ENCODE results near the gene CTNNAL1.
"Not testable (repeated sequence)": the region's sequence is repeated elsewhere in the genome, so short reads cannot be mapped to it uniquely, and the experiment has no call there.

The CTNNAL1 gene

DNA sequence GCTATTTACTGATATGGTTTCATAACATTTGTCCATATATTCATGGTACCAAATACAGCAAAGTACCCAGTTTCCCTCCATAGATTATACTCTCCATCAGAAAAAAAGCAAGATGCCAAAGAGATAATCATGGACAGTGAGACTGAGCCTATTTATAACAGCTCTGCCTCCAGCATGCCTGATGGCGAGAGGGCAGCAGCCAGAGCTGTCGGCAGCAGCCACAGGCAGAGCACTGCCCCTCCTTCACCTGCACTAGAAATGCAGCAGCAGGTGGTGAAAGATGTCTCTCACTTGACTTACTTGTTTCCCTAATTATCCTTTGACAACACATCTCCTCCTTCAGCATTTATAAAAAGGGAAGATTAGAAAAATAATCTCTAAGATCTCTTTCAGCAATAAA, 32.4 kb downstream of the CTNNAL1 start:
- DNase-seq = no peak

DNA sequence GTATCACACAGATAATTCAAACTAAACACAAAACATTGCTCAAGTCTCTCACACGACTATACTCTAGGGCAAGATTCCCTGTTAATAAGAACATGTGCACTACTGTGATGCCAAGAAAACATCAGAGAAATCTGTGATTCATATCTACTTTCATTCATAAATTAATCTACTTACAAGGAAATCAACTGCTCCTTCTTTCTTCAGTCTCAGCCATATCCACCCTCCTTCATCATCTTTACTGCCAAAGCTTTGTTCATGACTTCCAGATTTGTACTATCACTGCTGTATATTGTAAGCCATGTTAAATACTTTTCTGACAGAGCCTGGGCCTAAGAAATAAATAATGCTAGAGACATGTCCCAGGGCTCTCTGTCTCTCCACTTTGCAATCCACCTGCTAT, 35.1 kb downstream of the CTNNAL1 start:
- DNase-seq = no peak

DNA sequence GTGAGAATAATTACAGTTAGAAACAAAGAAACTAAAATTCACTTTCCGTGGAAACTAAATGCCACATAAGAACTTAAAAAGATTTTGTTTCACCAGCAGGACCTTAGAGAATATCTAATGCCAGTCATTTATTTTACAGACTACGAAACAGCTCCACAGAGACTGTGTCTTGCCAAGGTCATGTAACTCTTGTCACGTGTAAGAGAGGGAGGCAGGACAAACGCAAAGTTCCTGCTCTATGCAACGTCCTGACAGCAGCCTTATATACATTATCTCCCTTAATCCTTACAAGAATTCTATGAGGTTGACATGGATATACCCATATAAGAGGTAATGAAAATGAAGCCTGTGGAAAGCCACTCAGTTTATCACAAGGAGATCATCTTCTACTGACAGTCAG, 39.4 kb downstream of the CTNNAL1 start:
- DNase-seq = no peak

DNA sequence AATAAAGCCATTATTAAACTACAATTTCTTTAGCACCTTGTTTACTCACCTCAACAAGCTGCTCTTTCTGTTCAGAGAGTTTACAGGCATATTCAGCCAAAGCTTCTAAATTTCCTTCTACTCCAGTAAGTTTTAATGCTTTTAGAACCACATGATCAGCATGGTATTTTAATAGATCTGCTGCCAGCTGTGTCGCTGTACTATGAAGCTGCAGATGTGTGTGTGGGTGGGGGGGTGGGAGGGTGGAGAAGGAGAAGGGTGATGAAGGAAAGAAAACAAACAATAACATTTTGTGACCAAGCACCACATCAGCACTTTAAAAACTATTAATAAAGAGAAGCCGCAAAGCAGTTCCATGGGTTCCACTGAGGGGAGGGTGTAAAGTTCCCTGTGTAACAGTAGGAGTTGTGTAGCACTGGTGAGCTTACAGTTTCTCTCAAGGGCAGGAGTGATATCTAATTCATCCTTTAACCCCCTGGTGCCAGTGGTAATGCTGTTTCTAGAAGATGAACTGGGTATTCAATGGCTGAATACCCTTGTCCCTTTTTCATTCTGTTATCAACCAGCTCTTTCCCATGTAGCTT, 40.6 kb downstream of the CTNNAL1 start:
- no peak for DNase-seq

DNA sequence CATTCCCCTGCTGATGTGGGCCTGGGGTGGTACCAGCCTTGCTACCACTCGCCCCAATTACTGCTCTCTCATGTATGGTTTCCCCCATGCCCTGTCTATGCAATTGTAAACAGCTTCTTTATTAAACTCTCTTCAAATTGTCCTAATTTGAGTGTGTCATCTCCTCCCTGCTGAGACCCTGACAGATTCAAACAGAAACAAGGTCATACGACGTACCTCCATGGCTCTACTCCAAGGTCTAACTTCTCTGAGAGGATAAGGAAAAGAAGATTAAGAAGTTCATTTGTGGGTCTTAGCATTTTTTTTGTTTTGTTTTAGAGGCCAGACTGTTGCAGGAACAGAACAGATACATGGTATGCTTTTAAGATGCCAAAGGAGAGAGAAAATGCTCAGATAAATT, 41.1 kb downstream of the CTNNAL1 start:
- DNase-seq = no peak

DNA sequence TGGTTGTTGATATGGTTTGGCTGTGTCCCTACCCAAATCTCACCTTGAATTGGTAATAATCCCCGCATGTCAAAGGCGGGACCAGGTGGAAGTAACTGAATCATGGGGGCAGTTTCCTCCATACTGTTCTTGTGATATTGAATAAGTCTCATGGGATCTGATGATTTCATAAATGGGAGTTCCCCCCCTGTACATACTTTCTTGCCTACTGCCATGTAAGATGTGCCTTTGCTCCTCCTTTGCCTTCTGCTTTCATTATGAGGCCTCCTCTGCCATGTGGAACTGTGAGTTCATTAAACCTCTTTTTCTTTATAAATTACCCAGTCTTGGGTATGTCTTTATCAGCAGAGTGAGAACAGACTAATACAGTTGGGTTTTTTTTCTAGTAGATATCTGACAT, 41.9 kb downstream of the CTNNAL1 start:
- not testable (repeated sequence) for DNase-seq

DNA sequence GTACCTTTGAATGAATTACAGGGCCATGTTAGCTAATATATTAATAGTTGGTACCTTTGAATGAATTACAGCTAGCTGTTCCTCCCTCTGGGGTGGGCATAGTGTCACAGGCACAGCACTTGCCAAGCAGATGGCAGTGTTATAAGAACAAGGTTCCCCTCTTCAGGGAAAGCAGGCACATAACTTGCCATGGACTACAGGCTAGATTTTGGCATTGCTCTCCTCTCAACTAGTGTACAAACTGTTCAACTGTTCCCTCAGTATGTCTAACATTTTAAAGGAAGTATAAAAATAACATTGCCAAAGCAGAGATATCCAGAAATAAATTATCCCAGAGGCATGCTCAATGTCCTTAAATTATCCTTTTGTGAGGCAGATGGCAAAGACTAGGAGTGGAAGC, 45.4 kb downstream of the CTNNAL1 start:
- peak in 1 of 14 donors; percentile 9 for DNase-seq

DNA sequence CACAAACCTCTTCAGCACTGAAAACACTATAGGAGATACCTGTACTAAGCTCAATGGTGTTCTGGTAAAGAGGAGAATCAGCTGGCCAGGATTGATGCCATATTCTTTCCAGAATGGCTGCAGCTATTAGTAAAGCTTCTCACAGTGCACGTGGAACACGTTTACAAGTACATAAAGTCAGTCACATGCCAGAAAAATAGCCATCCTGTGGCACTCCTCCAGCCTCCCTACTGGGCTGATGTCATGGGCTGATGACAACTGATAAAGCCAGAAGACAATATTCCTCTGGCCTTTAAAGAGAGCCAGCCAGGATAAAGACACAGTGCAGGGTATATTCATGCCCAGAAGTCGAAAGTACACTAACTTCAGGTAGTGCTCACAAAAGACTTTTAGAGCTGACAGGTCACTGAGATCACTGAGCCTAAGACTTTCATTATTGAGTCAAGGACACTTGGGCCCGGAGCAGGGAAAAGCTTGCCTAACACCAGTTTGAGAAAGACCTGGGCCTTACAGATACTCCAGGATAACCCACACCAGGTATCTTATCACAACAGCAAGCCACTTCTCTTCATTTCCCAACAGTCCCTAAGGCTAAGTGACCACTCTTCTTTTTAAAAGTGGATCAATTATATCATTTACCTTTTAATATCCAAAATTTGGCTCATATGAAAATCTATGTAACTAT, 49.7 kb downstream of the CTNNAL1 start:
- DNase-seq = no peak

DNA sequence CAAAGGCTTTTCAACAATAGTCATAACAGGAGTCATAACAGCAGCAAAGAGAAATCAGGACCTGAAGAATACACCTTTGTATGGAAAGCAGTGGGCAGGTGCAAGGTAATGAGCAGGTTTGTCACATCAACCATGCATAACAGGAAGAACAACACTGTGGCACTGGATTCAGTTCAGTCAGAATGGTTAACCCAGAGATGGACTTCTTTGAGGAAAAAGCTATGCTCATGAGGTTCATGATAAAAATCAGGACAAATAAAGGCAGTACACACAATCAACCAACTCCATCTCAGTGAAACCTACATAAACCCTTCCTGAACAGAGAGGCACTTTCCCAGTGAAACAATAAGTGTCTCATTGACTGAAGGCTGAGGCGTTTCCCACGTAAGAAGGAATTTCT, 52.1 kb downstream of the CTNNAL1 start:
- no peak for DNase-seq

DNA sequence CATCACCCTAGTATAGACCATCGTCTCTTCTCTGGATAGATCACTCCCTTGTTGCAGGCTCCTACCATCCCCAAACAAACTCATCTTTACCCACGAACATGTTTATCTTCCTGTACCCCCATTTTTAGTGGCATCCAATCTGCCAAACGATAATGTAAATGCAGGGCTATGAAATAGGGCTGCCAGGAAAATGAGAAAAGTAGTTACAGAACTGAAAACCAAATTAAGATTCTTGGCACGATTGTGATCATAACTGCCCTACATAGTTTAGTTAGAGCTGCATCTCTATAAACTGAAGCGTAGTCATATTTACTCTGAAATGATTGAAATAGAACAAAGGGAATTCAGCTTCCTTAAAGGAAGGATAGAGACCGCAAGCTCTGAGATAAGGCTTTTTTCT, 53.0 kb downstream of the CTNNAL1 start:
- no peak for DNase-seq

DNA sequence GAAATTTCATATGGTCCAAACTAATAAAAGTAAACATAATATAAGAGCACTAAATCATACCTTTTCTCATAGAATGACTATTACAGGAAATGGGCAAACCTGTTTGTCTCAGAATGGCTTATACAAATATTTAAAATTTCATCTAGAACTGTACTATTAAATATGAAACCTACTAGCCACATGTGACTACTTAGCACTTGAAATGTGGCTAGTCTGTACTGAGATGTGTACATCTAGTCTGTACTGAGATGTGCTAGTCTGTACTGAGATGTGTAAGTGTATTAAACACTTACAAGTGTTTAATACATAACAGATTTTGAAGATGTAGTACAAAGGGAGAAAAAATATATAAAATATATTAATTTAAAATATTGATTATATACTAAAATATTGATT, 56.7 kb downstream of the CTNNAL1 start:
- no peak for DNase-seq

DNA sequence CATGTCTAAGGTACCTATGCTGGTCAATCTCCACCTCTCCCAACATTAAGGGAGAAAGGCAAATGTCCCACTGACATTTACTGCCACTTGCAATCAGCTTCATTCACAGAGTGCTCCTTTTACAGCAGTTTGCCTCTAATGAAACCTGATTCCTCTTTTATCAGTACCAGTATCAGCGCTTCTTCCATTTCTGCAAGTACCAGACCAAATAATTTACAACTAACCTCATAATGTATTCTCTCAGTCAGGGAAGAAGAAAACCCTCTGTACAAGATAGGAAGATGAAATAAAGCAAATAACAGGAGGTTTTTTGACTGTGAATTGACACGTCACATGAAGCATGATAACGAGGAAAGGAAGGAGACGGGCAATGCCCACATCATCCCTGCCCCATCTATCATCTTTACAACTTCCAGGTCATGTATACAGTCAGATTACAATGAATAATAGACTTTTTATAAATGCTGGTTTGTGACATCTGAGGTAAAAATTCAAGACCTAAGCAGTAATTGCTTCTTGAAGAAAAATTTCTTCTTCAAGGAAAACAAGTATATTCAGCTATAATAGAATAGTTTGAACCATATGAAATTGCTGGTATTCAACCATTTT, 57.2 kb downstream of the CTNNAL1 start:
- no peak for DNase-seq

DNA sequence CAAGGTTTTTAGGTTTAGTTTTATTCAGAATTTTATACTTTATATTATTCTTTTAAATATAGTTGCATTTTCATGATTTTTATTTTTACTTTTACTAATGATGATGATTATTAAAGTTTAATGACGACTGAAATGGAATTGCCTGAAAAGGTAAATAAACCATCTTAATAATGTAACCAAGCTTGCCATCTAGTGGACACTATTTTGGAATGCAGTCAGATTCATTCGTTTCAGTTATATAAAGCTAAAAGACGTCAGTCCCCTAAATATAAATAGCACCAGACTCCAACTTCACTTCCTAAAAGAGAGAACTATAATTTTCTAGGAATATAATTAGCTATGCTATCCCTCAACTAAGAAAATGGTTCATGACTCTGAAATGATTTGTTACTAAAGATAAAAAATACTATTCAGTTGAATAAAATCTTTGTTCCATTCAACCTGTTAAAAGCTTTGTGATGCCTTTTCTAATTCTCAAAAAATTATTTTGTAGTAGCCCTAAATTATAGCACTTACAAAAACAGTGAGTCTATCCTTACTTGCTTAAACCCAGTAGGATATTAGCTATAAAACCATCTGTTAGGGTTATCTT, 59.2 kb downstream of the CTNNAL1 start:
- peak in 1 of 14 donors; percentile 36 for DNase-seq

DNA sequence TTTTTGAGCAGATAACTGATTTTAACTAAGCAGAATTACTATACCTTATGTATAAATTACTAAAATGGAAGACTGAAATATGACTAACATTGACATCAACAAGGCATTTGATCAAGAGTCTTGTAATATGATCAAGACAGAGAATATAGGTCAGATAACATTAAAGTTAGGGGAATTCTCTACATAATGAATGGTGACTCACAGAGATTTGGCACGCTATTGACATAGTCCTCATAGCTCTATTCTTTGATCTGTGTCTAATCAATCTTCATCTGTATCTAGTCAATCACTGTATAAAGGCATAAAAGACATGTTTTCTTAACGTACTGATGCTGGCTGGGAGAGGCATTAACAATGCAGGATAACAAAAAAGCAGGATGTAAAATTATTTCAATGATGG, 61.7 kb downstream of the CTNNAL1 start:
- DNase-seq = no peak

DNA sequence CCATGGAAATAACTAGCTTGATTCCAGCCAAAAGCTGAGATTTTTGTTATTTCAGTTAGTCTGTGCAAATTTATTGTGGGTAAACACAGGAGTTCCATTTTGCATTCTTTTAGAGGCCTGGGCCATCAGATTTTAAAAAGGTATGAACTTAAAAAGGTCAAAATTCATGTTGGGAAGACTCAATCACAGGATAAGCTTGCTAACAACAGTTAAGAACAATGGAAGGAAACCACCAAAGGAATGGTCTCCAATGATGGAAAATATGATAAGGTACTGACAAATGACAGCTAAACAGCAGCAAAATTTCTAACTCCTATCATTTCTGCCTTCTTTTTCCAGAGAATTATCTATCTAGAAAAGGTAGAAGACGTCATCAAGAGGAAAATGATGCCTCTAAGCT, 63.1 kb downstream of the CTNNAL1 start:
- no peak for DNase-seq

DNA sequence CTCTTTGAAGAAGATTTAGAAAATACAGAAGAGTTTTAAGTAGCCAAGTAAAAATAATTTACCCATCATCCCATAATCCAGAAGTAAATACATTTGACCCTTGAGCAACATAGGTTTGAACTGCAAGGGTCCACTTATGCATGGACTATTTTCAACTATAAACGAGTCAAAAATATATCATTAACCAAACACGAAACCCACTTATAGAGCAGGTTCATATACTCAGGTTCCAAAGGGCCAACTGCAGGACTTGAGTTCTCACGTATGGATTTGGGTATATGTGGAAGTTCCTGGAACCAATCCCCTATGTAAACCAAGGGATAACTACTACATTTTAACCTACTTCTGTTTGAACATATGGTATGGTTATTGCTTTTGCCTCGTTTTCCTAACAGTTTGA, 73.3 kb downstream of the CTNNAL1 start:
- DNase-seq = no peak

DNA sequence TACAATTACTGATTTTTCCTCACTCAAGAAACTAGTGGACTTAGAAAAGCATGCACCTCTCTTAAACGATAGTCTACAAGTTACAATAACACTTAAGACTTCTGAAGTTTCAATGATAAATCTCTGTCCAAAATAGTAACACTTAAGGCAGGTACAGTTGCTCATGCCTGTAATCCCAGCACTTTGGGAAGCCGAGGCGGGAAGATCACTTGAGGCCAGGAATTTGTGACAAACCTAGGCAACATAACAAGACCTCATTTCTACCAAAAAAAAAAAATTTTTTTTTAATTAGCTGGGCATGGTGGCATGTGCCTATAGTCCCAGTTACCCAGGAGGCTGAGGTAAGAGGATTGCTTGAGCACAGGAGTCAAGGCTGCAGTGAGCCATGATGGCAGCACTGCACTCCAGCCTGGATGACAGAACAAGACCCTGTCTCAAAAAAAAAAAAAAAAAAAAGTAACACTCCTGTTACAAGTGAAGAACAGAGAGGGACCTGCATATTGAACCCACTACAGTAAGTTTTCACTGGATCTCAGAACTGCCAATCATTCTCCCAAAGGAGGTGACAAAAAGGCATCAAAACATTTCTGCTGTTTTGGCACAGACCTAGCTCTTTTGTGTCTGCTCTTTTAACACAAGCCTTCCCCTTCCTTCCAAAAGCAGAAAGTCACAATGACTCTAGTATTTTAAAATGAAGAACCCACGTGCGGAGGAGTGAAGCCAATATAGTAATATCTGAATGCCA, 75.6 kb downstream of the CTNNAL1 start:
- no peak for DNase-seq

DNA sequence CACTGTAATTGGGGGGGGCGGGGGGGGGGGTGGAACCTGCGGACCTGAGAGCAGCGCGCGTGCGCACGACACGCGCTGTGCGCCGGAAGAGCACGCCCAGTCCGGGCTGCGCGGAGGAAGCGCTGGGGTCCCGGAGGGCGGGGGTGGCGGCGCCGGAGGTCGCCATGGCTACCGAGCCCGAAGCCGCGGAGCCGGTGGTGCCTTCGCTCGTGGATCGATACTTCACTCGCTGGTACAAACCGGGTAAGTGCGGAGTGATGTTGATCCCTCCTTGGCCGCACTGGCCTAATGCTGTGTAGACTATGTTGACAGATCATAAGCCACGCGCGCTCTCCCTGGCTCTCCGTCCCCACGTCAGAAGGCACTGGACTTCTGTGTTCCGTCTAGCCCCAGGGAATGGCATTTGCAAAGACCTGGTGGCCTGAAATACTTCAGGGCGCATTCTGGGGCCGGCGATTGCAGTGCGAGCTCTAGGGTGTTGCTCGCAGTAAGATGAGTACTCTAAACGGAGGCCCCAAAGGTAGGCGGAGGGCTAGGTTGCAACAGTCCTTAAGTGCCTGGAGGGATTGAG, 78.9 kb downstream of the CTNNAL1 start, which contains the start of gene ABITRAM:
TSS of gene ABITRAM (plus strand) at position 78 of the 571 bp plus-strand sequence. CDS start at position 165, 87 bp downstream.
- peak in 11 of 14 donors; percentile 35 to 96 (median 88) for DNase-seq

DNA sequence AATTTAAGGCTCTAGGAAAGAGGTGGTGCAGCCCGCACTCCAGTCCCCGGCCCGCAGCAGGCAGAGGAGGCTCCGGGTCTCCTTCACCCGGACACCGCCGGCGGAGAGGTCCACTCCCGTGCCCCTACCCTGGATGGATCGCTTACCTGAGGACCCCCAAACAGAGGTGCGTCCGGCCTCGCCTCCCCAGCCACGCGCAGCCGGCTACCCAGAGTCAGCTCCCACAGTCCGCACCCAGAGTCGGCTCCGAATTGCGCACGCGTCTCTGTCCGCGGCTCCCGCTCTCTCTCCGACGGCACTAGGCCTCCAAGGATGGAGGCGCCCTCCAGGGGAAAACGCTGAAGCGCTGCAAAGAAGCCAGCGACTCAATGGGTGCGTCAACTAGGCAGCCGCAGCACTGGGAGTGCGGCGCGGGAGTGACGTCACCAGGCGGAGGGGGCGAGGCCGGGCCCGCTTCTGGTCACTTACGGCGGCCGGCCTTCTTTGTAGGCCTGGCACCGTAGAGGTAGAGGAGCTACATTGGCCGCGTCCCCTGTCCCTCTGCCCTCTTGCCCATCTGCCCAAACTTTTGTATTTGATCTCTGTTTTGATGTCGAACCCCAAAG, 79.5 kb downstream of the CTNNAL1 start, which contains the start of gene ELP1:
TSS of gene ELP1 (minus strand) at position 407 of the 605 bp plus-strand sequence. CDS start 2,978 bp downstream, outside the sequence.
- peak; percentile 55 to 96 (median 88) for DNase-seq

DNA sequence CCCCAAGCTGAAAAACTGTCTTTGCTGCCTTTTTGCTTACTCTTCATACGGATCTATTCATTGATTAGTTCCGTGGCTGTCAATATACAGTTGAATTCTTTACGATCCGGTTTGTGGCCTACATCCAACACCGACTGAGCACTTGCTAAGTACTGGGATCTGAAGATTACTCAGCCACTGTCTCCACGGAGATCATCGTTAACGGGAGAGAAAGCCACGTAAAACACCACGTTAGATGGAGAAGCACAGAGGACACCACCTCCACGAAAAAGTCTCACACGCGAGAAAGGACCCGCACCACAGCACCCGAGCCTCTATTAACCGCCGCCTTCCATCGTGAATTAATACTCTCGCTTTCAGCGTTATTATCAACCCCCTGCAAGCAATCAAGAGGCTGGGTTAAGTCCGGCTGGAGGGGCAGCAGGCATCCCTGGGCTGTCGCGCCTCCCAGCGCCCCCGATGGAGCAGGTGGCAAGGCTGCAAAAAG, 80.0 kb downstream of the CTNNAL1 start:
- peak in 1 of 14 donors; percentile 49 for DNase-seq

DNA sequence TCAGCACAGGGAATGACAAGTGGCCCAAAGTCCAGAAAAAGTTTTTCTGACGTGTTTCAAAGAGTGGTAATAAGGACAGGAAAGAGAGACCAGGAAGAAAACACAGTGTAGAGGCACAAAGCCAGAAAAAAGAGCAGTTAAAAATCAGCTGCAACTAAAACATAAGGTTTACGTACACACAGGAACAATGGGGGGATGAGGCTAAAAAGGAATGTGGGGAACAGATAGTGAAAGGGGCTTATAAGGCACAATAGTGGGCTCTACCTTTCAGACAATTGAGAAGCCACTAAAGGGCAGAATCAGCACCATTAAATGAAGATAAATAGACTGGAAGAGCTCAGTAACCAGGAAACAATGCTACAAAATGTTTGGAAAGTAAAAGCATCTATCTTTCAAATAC, 84.9 kb downstream of the CTNNAL1 start:
- no peak for DNase-seq

DNA sequence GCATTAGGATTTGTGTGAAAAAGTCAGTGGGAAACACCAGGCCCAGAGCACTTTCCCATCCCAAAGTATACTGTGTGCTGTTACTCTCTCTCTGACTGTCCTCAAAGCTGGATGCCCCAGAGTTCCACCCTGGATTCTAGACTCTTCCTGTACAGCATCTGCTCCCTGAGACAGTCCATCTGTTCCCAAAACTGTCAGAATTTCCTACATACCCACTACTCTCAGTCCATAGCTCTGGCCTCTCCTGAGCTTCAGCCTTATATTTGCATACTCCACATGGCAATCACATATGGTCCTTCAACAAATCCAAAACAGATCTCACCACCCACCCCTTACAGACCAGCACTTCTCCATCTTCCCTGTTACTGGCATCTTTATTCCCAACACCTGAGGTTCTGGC, 88.8 kb downstream of the CTNNAL1 start:
- DNase-seq = peak in 1 of 14 donors; percentile 14

All from C1 segment of cervical spinal cord (tissue), 14 donors.